ENCODE data around the gene NDOR1.

Gene NDOR1

DNA sequence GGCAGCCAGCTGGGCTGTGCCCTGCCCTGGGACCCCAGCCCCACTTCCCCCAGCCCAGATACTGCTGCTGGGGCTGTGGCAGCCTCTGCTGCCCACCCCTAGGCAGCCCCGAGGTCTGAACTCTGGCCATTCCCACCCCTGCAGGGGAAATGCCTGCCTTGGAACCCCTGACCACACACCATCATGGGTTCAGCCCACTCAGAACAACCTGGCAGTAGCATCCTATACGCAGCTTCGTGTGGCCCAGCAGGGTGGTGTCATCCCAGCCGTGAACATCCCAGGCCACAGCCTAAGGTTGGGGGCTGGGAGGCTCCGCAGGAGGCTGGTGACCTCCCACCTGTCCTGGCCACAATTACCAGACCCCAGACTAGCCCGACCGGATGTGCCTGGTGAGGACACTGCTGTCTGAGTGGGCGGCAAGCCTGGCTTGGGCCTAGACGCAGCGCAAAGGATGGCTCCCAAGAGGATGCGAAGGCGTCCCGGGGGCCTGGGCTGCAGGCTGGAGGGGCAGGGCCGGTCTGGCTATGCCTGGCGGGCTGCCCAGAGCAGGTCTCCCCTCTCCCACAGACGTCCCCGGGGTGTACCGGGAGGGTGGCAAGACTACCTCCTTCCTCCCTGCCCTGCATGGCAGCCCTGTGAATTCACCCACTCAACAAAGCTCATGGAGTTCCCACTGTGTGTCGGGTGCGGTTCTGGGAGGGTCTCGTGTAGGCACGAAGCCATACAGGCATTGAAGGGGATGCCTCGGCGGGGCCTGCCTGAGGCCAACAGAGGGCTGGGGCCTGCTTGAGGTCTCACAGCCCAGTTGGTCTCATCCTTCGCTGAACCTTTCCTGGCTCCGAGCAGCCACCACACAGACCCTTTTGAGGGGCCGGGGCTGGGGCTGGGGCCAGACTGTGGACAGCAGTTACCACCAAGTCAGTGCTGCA is 23.7 kb downstream of the NDOR1 start:
- Histone ChIP-seq H3K36me3 (ENCODE audit: insufficient read depth, low read length) (no peaks in the 10 kb centered on the region), H4K20me1 (ENCODE audit: insufficient read depth, low read length) (no peaks in the 10 kb centered on the region), H3K9ac (ENCODE audit: low read length) (no peak overlapping the region), H3K9me2 (ENCODE audit: low read depth, low read length) (no peaks in the 10 kb centered on the region), H3F3A (ENCODE audit: insufficient read depth, low read length) (no peaks in the 10 kb centered on the region), H3K4me1 (ENCODE audit: insufficient read depth, low read length, severe bottlenecking) (peaks cover 2% of the 10 kb centered on the region), H3K27me3 (ENCODE audit: insufficient read depth, low read length) (peaks cover 12% of the 10 kb centered on the region; the same call in 1 of the 2 replicates), H2AFZ (ENCODE audit: low read length) (no peak overlapping the region), H3K27ac (ENCODE audit: low read depth, low read length, poor library complexity, severe bottlenecking) (no peak overlapping the region), H3K4me2 (ENCODE audit: low read length) (no peak overlapping the region), H3K79me2 (ENCODE audit: insufficient read depth, low read length) (no peaks in the 10 kb centered on the region), H3K4me3 (ENCODE audit: low read depth, low read length, poor library complexity, severe bottlenecking) (no peak overlapping the region), H3K9me3 (ENCODE audit: low read length) (no peaks in the 10 kb centered on the region)
- no peak for TF ChIP-seq CTCF (IDR thresholded peaks at IDR 0.05; ENCODE audit: low read length)
- no peak for TF ChIP-seq EZH2 (IDR thresholded peaks at IDR 0.05; ENCODE audit: borderline replicate concordance, low read length)

DNA sequence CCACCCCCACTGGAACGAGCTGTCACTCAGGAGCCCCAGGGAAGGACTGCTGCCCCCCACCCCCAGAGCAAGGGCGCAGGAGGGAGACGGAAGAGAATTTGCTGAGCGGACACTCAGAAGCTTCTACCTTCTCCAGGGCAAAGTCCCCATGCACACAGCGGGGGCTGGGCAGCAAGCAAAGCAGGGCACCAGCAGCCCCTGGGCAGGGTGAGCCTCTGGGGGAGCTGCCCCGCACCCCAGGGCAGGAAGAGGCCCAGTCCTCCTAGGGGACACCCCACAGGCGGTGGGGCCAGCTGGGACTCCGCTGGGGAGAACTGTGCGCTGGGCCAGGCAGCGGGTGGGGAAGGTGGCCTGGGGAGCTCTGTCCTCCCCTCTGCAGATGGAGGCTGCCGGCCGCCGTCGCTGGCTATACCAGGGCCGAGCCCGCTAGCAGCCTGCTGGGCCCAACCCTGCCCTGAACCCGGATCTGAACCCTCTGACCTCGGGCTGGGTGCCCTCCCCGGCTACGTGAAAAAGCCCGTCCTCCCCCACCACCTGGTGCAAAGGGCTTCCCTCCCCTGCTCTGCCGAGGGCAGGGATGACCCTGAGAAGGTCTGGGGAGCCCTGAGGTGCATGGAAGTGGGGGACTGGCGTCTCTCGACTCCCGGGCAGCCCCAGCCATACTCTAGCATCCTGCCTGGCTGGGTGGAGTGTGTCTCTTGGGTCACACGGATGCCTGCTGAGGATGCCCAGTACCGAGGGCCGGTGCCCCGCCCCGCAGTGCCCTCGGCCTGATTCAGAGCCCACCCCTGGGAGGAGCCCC is 24.6 kb downstream of the NDOR1 start:
- Histone ChIP-seq H3K27ac (ENCODE audit: low read depth, low read length, poor library complexity, severe bottlenecking) (no peak overlapping the region), H3F3A (ENCODE audit: insufficient read depth, low read length) (no peaks in the 10 kb centered on the region), H3K36me3 (ENCODE audit: insufficient read depth, low read length) (no peaks in the 10 kb centered on the region), H3K4me1 (ENCODE audit: insufficient read depth, low read length, severe bottlenecking) (no peaks in the 10 kb centered on the region), H3K9ac (ENCODE audit: low read length) (no peak overlapping the region), H3K4me2 (ENCODE audit: low read length) (no peak overlapping the region), H3K9me2 (ENCODE audit: low read depth, low read length) (no peaks in the 10 kb centered on the region), H4K20me1 (ENCODE audit: insufficient read depth, low read length) (no peaks in the 10 kb centered on the region), H3K79me2 (ENCODE audit: insufficient read depth, low read length) (no peaks in the 10 kb centered on the region), H3K9me3 (ENCODE audit: low read length) (no peaks in the 10 kb centered on the region), H2AFZ (ENCODE audit: low read length) (no peak overlapping the region), H3K4me3 (ENCODE audit: low read depth, low read length, poor library complexity, severe bottlenecking) (no peak overlapping the region), H3K27me3 (ENCODE audit: insufficient read depth, low read length) (peaks cover 12% of the 10 kb centered on the region; the same call in 1 of the 2 replicates)
- no peak for TF ChIP-seq EZH2 (IDR thresholded peaks at IDR 0.05; ENCODE audit: borderline replicate concordance, low read length)
- no peak for TF ChIP-seq CTCF (IDR thresholded peaks at IDR 0.05; ENCODE audit: low read length)

DNA sequence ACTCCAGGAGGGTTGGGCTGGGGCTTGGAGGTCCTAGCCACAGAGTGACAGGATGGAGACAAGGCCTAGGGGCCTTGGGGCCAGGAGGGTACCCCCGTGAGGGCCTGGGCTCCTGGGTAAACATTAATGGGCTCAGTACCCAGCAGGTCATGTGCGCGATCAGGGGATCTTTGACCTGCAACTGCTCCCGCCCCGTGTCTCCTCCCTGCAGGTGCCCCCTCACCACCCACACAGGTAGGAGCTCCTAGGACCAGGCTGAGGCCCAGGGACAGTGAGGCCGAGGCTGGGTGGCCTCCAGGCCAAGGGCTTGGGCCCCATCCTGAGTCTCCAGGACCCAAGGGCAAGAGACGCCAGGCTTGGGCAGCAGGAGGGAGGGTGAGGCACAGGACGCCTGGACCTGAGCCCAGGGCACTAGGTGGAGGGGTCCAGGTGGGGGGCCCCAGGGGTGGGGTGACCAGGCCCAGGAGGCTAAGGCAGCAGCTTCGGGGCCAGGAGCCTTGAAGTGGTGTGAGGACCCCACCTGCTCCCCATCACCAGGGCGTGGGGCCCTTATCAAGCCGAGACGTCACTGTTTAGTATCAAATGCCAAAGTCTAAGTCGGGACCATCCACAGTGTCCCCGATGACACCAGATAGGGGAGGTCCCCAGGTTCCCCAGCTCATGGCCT is 25.3 kb downstream of the NDOR1 start, which contains the start of gene SLC34A3:
Gene SLC34A3, plus strand, starts transcription at position 197 of the 667 bp plus-strand sequence. CDS start 802 bp downstream, outside the sequence.
- H3K27me3 ChIP-seq (ENCODE audit: insufficient read depth, low read length), result peaks cover 12% of the 10 kb centered on the region; the same call in 1 of the 2 replicates
- no peaks in the 10 kb centered on the region for H3K79me2 ChIP-seq (ENCODE audit: insufficient read depth, low read length)
- no peak within 1 kb of the TSS for H3K4me3 ChIP-seq (ENCODE audit: low read depth, low read length, poor library complexity, severe bottlenecking)
- H3K9me2 ChIP-seq (ENCODE audit: low read depth, low read length), result no peaks in the 10 kb centered on the region
- no peaks in the 10 kb centered on the region for H4K20me1 ChIP-seq (ENCODE audit: insufficient read depth, low read length)
- no peaks in the 10 kb centered on the region for H3F3A ChIP-seq (ENCODE audit: insufficient read depth, low read length)
- H3K4me1 ChIP-seq (ENCODE audit: insufficient read depth, low read length, severe bottlenecking), result no peaks in the 10 kb centered on the region
- no peak within 1 kb of the TSS for H3K9ac ChIP-seq (ENCODE audit: low read length)
- no peaks in the 10 kb centered on the region for H3K36me3 ChIP-seq (ENCODE audit: insufficient read depth, low read length)
- H2AFZ ChIP-seq (ENCODE audit: low read length), result no peak within 1 kb of the TSS
- no peaks in the 10 kb centered on the region for H3K9me3 ChIP-seq (ENCODE audit: low read length)
- no peak within 1 kb of the TSS for H3K4me2 ChIP-seq (ENCODE audit: low read length)
- no peak within 1 kb of the TSS for H3K27ac ChIP-seq (ENCODE audit: low read depth, low read length, poor library complexity, severe bottlenecking)
- TF ChIP-seq CTCF (IDR thresholded peaks at IDR 0.05; ENCODE audit: low read length) (no peak), EZH2 (IDR thresholded peaks at IDR 0.05; ENCODE audit: borderline replicate concordance, low read length) (no peak)

Measured in OCI-LY1 (cell line).